SHP77 (cell line): ENCODE measurements around the gene DLK2.
"Not testable (repeated sequence)": the region's sequence is repeated elsewhere in the genome, so short reads cannot be mapped to it uniquely, and the experiment has no call there.

ENCODE experiments used
- DNase-seq, 2 experiments: peaks; one replicate each; lab custom pipeline; 2025; lab: John Stamatoyannopoulos, UW

Gene DLK2

GRCh38 chr6:43427406-43428111 is 27.8 kb downstream of the DLK2 start, which contains the start of gene ABCC10:
ABCC10 (plus strand) TSS chr6:43427541; CDS start chr6:43427979, 438 bp downstream.
- DNase-seq: peak; percentile 92 to 93

DNA sequence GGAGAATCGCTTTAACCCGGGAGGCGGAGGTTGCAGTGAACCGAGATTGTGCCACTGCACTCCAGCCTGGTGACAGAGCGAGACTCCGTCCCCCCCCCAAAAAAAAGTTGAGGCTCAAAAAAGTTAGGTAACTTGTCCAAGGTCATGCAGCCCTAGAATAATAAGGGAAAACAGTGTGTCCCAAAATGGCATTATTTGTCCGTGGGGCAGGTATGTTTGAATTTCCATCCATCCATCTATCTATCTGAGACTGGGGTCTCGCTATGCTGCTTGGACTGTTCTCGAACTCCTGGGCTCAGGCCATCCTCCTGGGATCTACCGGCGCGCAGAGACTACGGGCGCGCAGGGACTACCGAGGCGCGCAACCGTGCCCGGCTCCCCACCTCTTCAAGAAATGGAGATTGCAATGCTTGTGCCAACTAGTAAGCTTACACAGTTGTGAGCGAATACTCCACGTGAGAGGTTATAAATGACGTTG is 28.4 kb downstream of the DLK2 start:
- DNase-seq: no peak

- not testable (repeated sequence) for DNase-seq
Observed at GRCh38 chr6:43425083-43425482, 30.3 kb downstream of the DLK2 start.

DNA sequence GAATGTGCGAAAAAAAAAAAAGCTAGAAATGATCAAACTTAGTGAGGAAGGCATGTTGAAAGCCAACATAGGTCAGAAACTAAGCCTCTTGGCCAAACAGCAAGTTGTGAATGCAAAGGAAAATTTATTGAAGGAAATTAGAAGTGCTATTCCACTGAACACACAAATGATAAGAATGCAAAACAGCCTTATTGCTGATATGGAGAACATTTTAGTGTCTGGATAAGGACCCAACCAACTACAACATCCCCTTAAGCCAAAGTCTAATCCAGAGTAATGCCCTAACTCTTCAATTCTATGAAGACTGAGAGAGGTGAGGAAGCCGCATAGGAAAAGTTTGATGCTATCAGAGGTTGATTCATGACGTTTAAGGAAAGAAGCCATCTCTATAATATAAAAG is 33.5 kb downstream of the DLK2 start:
- no peak for DNase-seq

- no peak for DNase-seq
Observed at GRCh38 chr6:43420012-43420709, 35.2 kb downstream of the DLK2 start.

DNA sequence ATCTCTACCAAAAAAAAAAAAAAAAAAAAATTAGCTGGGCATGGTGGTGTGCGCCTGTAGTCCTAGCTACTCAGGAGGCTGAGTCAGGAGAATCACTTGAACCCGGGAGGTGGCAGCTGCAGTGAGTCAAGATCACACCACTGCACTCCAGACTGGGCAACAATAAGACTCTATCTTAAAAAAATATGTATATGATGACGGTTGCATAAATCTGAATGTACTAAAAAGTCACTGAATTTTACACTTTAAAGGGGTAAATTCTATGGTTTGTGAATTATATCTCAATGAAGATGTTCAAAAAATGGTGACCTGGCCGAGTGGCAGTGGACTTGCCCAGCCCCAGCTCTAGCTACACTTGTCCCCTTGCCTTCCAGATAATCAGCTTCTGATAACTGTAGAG is 38.4 kb downstream of the DLK2 start:
- DNase-seq: no peak

DNA sequence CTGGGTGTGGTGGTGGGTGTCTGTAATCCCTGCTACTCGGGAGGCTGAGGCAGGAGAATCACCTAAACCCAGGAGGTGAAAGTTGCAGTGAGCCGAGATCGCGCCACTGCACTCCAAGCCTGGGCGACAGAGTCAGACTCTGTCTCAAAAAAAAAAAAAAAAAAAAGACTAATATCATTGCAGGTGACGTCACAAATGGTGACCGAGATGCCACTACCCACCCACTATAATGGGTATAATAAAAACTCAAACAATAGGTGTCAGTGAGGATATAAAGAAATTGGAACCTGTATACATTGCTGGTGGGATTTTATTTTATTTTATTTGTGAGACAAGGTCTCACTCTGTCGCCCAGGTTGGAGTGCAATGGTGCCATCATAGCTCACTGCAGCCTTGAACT is 40.1 kb downstream of the DLK2 start:
- not testable (repeated sequence) for DNase-seq

GRCh38 chr6:43413002-43413401 is 42.3 kb downstream of the DLK2 start:
- DNase-seq: no peak

DNA sequence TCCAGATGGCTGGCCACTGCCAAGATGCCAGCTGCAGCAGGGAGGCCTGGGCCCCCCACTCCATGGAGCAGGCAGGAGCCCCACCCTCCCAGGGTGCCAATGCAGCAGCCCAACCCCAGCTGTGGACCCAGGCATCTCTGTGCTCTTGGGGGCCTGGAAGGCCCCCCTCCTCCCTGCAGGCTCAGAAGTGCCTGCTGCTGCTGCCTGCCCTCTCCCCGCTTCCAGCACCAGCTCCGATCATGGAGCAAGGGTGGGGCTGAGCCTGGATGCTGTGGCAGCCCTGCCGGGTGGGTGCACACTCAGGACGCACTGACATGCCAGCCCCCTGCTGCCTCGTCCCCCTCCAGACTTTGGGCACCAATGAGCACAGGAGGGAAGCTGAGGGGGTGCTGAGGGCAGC is 42.8 kb downstream of the DLK2 start:
- no peak for DNase-seq

GRCh38 chr6:43410776-43411175 is 44.6 kb downstream of the DLK2 start:
- DNase-seq: not testable (repeated sequence)

- no peak for DNase-seq
Observed at GRCh38 chr6:43408259-43408658, 47.1 kb downstream of the DLK2 start.

- DNase-seq: no peak
Observed at GRCh38 chr6:43407296-43407695, 48.1 kb downstream of the DLK2 start.

GRCh38 chr6:43405354-43405753 is 50.0 kb downstream of the DLK2 start:
- DNase-seq: no peak

GRCh38 chr6:43402820-43403219 is 52.5 kb downstream of the DLK2 start:
- DNase-seq: no peak

- no peak for DNase-seq
Observed at GRCh38 chr6:43401730-43402129, 53.6 kb downstream of the DLK2 start.
